Esophagus muscularis mucosa (tissue), 3 donors: ENCODE data around the gene ALG6.

Source experiments
- CTCF ChIP-seq, 3 experiments: fragments of 200-600 bp in 2 of 3; fragments of 450-650 bp in 1 of 3; sonication (generic) in 2 of 3; IDR thresholded peaks; one replicate each; pipeline ENCODE4 v1.5.1; 2017 to 2019; ENCODE audit warnings: antibody characterized with exemption in 3 of 3, mild to moderate bottlenecking in 2 of 3, moderate library complexity in 1 of 3
- POLR2A ChIP-seq: fragments of 450-650 bp; IDR thresholded peaks from one replicate; pipeline ENCODE4 v1.6.1; 2017; ENCODE audit warnings: antibody characterized with exemption, moderate library complexity, mild to moderate bottlenecking, low read depth
- POLR2AphosphoS5 ChIP-seq, 2 donors: sonication (generic); formaldehyde crosslinking; IDR thresholded peaks; one replicate each; pipeline ENCODE4 v1.6.1; 2017; ENCODE audit warnings: antibody characterized with exemption in 2 of 2

DNA sequence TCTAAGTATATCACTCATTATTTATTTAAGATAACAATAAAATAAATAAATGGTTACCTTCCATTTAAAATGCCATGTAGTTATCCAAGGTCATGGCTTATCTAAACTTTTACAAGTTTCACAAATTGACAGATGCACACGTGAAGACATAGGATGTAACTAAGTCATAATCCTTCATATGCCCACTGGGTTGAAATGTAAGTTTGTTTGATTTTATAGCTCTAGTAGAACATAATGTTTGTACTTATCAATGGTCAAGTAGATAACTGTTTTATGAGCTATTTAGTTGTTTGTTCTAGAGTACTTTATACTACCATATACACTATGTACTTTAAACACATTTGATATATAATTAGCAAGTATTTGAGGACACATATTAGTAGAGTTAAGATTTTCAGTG is 112.6 kb downstream of the ALG6 start:
- TF ChIP-seq POLR2A = no peak
- TF ChIP-seq CTCF (IDR thresholded peaks at IDR 0.05) = no peak
- no peak for TF ChIP-seq POLR2AphosphoS5 (IDR thresholded peaks at IDR 0.05)
